GM18951 (cell line): ENCODE measurements around the gene MFAP3L.

Source experiments
- POLR2A ChIP-seq: IDR thresholded peaks from 4 replicates; pipeline ENCODE4 v1.6.1; 2011; ENCODE audit warnings: mild to moderate bottlenecking; ENCODE audit not compliant: insufficient read length, insufficient read depth; ENCODE audit errors: extremely low read depth
- in situ Hi-C: fragments of 300-500 bp; cut with MboI; formaldehyde crosslinking; loops from one replicate; pipeline ENCODE4 v1.12.0; 2022; ENCODE audit warnings: low sequenced_read_pairs, mixed read lengths, inconsistent platforms; ENCODE audit not compliant: unreplicated experiment

Gene MFAP3L

DNA sequence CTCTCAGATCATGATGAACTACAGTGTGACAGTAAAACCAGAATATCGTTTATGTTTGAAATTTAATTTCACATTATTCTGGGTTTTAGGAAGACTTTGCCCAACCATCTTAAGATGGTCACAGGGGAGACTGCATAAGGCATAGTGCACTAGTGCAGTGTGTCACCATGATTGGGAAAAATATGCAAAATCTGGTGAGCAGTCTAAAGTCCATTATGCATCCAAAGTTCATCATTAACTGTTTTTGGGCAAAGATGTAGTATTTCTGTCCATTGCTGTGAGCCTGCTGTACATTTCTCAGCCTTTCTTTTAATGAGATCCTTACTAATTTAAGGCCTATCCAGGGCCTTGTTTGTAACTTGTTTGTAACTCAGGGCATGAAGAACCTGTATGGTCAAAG, 11.3 kb upstream of the MFAP3L start:
- TF ChIP-seq POLR2A: no peak
- in situ Hi-C loops: loop anchor here (25.0 kb wide), 2 partner anchors 225 to 425 kb away; partner anchors contain the start of genes CLCN3 and NEK1

DNA sequence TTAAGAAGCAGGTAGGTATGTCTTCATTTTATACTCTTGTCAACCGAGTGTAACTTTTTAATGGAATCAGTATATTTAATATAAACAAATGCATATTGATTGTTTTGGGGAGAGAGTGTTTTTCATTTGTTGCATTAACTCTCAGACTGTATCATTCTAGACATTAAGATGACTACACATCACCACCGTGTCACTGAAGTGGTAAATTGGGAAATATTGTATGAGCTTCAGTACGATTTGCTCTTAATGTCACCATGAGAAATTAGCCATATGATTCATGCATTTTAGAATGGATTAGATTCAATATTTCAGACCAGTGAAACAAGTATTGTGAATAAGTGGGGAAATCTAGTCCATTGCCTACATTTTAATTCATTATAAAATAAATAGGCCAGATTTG, 9.7 kb upstream of the MFAP3L start:
- no peak for TF ChIP-seq POLR2A
- in situ Hi-C loops: loop anchor here (25.0 kb wide), 2 partner anchors 224 to 424 kb away; partner anchors contain the start of genes CLCN3 and NEK1

DNA sequence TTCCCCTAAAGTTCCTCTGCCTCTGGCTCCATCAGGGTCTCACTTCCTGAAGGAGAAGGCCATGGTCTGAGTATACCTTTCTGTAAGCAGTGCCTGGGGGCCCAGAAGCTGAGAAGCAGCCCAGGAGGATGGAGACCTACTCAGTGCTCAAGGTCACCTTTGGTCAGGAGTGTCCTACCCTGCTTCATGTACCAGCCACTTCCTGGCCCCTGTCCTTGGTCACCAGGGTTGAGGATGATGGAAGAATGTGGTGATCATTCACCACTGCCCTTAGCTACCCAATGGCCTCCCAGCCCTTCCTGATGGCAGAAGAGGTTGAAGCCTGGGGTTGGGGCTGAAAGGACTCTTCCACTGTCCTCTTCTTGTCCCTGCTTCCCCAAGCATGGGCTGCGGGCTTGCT, 9.0 kb upstream of the MFAP3L start:
- no peak for TF ChIP-seq POLR2A
- in situ Hi-C loops: loop anchor here (25.0 kb wide), 2 partner anchors 223 to 423 kb away; partner anchors contain the start of genes CLCN3 and NEK1

DNA sequence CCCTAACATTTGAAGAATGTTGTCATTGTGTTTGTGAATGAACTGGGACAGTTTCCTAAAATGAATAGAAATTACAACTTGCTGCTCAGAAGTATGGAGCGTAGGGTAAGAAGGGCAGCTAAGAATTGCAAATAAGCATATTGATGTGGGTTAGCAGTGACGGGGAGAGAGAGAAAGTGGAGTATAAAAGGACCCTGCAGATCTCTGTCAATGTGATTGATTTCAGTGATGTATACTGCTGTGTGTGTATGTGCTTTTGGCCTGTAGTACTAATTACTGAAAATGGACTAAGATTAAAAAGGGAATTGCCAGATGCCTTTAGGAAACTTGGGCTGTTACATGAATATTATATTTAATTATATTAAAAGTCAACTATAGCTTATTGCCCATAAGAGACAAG, 7.8 kb upstream of the MFAP3L start:
- in situ Hi-C loops: loop anchor here (25.0 kb wide), 2 partner anchors 222 to 422 kb away; partner anchors contain the start of genes CLCN3 and NEK1
- no peak for TF ChIP-seq POLR2A

- in situ Hi-C loops: loop anchor here (25.0 kb wide), 2 partner anchors 218 to 418 kb away; partner anchors contain the start of genes CLCN3 and NEK1
- TF ChIP-seq POLR2A: no peak
Observed at GRCh38 chr4:170030121-170030520, 3.9 kb upstream of the MFAP3L start.

- in situ Hi-C loops: loop anchor here (25.0 kb wide), 2 partner anchors 215 to 415 kb away; partner anchors contain the start of genes CLCN3 and NEK1
- no peak for TF ChIP-seq POLR2A
Observed at GRCh38 chr4:170027181-170027829, 1.1 kb upstream of the MFAP3L start.

DNA sequence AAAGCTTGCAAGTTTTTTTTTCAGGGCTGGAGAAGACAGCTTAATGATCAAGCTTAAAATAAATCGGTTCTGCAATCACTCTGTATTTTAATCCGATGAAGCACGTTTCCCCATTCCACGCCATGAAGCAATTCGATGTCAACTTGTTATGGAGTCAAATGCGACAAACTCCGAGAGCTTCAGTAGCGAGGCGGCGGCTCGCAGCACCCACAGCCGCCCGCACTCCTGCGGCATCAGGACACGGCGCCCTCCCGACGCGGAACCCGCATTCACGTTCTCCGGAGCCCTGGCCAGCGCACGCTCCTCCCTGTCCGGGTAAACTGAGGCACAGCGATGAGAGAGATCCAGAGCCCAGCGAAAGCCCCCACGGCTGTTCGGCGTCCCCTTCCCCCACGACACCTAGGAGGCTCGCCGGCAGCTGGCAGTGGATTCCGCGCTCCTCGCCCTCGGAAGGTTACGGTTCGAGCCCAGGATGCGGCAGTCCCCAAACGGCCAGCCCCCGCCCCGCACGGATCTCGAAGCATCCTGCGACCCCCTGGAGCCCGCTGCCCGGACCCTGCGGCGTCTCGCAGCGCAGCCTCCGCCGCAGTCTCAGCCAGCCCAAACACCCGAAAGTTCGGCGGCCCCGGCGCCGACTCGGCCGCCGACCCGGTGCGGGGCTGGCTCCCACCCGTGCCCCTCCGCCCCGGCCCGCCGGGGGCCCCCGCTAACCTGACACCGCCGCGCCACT, 507 bp downstream of the MFAP3L start:
- TF ChIP-seq POLR2A: no peak
- in situ Hi-C loops: loop anchor here (25.0 kb wide), 2 partner anchors 213 to 413 kb away; partner anchors contain the start of genes CLCN3 and NEK1

DNA sequence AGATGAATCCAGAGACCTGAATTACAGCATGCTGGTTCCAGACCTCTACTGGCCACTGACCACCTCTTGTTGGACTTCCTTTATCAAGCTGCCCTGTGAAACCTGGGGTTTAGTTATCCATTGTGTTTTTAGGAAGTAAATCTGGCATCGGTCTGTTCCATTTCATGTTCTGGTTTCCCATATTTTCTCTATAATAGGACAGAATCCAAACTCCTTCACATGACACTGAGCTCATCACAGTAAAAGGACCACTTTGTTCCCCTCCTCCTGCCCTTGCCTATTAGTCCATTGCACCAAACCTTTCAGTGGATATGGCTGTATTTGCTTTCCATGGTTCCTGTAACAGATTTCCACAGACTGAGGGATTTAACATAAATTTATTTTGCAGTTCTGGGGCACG, 4.0 kb downstream of the MFAP3L start:
- no peak for TF ChIP-seq POLR2A
- in situ Hi-C loops: no loop called here

DNA sequence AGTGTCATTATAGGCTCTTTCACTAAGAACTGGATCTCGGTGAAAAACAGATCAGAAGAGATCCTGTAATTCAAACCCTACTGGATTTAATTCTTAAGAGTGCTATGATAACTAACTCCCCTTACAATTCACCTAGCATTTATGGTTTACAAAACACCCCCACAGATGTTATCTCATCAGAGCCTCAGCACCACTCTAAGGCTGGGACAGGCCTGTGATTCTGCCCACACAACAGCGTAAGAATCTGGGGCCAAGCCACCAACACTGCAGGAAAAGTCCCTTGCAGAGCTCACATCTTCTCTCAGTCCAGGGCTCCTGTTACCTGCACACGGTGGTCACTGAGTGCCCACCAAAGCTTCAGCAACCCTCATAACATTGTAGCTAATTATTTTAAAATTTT, 8.9 kb downstream of the MFAP3L start:
- in situ Hi-C loops: no loop called here
- TF ChIP-seq POLR2A: no peak

DNA sequence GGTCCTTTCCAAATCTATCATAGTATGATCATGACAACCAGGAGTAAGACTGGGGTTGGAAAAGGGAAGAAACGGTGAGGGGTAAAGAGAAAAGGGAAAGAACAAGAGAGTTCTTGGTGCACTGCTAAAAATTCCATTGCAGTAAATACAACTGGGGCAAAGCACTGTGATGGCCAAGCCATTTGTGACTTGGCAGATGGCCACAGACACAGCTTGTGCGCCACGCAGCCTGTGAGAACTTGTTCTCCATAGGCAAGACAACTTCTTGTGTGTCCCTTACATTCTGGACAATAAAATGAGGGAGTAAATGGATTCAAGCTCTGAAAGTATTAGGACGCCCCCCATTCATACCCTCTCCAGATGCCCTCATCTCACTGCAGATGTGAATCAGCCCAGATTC, 10.9 kb downstream of the MFAP3L start:
- in situ Hi-C loops: no loop called here
- no peak for TF ChIP-seq POLR2A

- no peak for TF ChIP-seq POLR2A
- in situ Hi-C loops: no loop called here
Observed at GRCh38 chr4:170014359-170015011, 11.7 kb downstream of the MFAP3L start.

DNA sequence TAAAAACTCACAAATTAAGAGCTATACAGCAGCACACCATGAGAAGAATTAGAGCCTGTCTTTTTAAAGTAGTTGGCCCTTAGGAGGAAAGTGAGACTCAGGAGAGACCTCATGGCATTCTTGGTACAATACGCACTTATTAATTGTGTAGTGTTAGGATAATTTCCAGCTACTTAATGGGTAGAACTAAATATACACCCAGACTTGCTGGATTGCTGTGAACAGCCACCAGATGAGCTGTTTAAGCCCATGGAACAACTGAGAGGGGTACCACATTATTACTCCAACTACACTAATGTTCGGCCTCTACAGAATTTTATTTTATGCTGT, 13.6 kb downstream of the MFAP3L start:
- in situ Hi-C loops: no loop called here
- TF ChIP-seq POLR2A: no peak

GRCh38 chr4:170011921-170012628, 14.1 kb downstream of the MFAP3L start:
- in situ Hi-C loops: no loop called here
- TF ChIP-seq POLR2A: no peak
